Ectodermal cell (in vitro differentiated cells): ENCODE data around the gene DAZAP2.

Source experiments
- H3K27ac ChIP-seq: 2 replicates; pipeline ENCODE4 v1.7.0; 2013; ENCODE audit warnings: mild to moderate bottlenecking, low read depth, low read length; ENCODE audit not compliant: insufficient read depth, poor library complexity, severe bottlenecking
- H3K27me3 ChIP-seq: 2 replicates; pipeline ENCODE4 v1.7.0; 2013; ENCODE audit warnings: mild to moderate bottlenecking, low read length; ENCODE audit not compliant: insufficient read depth, control insufficient read depth, poor library complexity, severe bottlenecking
- H3K36me3 ChIP-seq: one replicate; pipeline ENCODE4 v1.7.0; 2013; ENCODE audit warnings: low read length; ENCODE audit not compliant: control insufficient read depth, insufficient read depth
- H3K4me1 ChIP-seq: one replicate; pipeline ENCODE4 v1.7.0; 2013; ENCODE audit warnings: low read length; ENCODE audit not compliant: control insufficient read depth, insufficient read depth
- H3K4me3 ChIP-seq: 2 replicates; pipeline ENCODE4 v1.7.0; 2013; ENCODE audit warnings: low read depth, low read length, control low read depth; ENCODE audit not compliant: insufficient read depth
- H3K9me3 ChIP-seq: 2 replicates; pipeline ENCODE4 v1.7.0; 2013; ENCODE audit warnings: mild to moderate bottlenecking, low read length, moderate library complexity; ENCODE audit not compliant: control insufficient read depth
- WGBS, 2 experiments: methylation state at CpG; one replicate each; pipeline ENCODE4 v1.1.7; 2013; ENCODE audit warnings: missing lambda C conversion rate in 2 of 2; 5-methylcytosine and 5-hydroxymethylcytosine counted together

DAZAP2 gene

DNA sequence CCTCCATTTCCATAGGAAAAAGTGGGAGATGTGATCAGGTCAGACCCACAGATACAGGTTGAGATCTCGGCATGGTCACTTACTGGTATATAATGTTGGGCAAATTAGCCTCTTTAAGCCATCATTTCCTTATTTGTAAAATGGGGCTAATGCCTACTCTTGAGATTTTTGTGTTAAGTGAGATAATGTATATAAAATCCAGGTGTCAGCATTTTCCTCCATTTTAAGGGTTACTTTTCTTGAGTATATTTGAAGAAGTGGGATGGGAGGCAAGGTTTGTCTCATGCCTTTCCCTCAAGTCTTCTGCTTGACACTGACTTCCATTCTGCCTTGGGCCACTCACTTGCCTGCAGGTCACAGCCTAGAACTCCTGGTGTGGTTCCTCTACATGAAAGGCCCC lies 10.7 kb upstream of the DAZAP2 start:
- Histone ChIP-seq H3K27me3 (no peaks in the 10 kb centered on the region), H3K27ac (no peak overlapping the region), H3K9me3 (no peaks in the 10 kb centered on the region), H3K4me1 (no peaks in the 10 kb centered on the region), H3K36me3 (no peaks in the 10 kb centered on the region), H3K4me3 (no peak overlapping the region)
- WGBS, 2 experiments, result 94 to 100% methylated on average over 1 of the region's 1 CpG

- no peaks in the 10 kb centered on the region for H3K4me1 ChIP-seq
- H3K4me3 ChIP-seq, result no peak overlapping the region
- H3K36me3 ChIP-seq, result no peaks in the 10 kb centered on the region
- H3K27ac ChIP-seq, result no peak overlapping the region
- no peaks in the 10 kb centered on the region for H3K27me3 ChIP-seq
- WGBS, 2 experiments, result 95 to 96% methylated on average over 7 of the region's 7 CpGs
- no peaks in the 10 kb centered on the region for H3K9me3 ChIP-seq
These were observed 9.4 kb upstream of the DAZAP2 start for GRCh38 chr12:51229116-51229809.

DNA sequence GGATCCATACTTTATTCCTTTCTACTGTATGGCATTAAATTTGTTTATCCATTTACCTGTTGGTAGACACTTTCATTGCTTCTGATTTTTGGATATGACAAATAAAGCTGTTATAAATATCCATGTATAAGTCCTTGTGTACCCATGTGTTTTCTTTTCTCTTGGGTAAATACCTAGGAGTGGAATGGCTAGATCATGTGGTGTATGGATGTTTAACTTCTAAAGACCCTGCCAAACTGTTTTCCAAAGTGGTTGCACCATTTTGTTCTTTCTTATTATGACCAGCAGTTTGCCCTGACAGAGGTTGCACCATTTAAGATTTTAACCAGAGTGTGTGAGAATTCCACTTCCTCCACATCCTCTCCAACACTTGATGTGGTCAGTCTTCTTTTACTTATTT lies 6.0 kb upstream of the DAZAP2 start:
- Histone ChIP-seq H3K4me3 (no peak overlapping the region), H3K4me1 (no peaks in the 10 kb centered on the region), H3K27ac (no peak overlapping the region), H3K27me3 (no peaks in the 10 kb centered on the region), H3K36me3 (no peaks in the 10 kb centered on the region), H3K9me3 (no peaks in the 10 kb centered on the region)

- Histone ChIP-seq H3K4me3 (no peak overlapping the region), H3K4me1 (no peaks in the 10 kb centered on the region), H3K27me3 (no peaks in the 10 kb centered on the region), H3K27ac (no peak overlapping the region), H3K36me3 (no peaks in the 10 kb centered on the region), H3K9me3 (no peaks in the 10 kb centered on the region)
- 93 to 99% methylated on average over 5 of the region's 5 CpGs for WGBS, 2 experiments
These were observed 4.1 kb upstream of the DAZAP2 start for GRCh38 chr12:51234530-51234929.

- Histone ChIP-seq H3K27me3 (no peaks in the 10 kb centered on the region), H3K27ac (peak overlapping the region; percentile 31), H3K4me1 (peaks cover 4% of the 10 kb centered on the region), H3K36me3 (peaks cover 27% of the 10 kb centered on the region), H3K4me3 (peak overlapping the region; percentile 100), H3K9me3 (no peaks in the 10 kb centered on the region)
- 56 to 58% methylated on average over 10 of the region's 10 CpGs for WGBS, 2 experiments
These were observed 553 bp upstream of the DAZAP2 start for GRCh38 chr12:51238037-51238509.

DNA sequence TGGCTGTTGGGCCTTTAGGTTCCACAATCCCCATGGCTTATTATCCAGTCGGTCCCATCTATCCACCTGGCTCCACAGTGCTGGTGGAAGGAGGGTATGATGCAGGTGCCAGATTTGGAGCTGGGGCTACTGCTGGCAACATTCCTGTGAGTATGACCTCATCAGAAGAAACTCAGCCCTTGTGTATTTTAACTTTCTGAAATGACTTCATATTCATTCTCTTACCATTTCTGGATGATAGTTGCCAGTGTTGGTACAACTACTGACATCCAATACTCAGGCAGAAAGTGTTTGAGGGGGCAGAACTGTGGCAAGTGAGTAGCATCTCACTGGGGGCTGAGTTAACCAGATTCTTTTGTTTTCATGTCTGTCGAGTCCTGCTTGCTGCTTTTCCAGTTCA lies 2.3 kb downstream of the DAZAP2 start:
- H3K4me3 ChIP-seq, result no peak overlapping the region
- peaks cover 4% of the 10 kb centered on the region for H3K4me1 ChIP-seq
- WGBS, 2 experiments, result 81 to 97% methylated on average over 2 of the region's 2 CpGs
- H3K27ac ChIP-seq, result no peak overlapping the region
- H3K36me3 ChIP-seq, result peaks cover 27% of the 10 kb centered on the region
- no peaks in the 10 kb centered on the region for H3K9me3 ChIP-seq
- no peaks in the 10 kb centered on the region for H3K27me3 ChIP-seq

DNA sequence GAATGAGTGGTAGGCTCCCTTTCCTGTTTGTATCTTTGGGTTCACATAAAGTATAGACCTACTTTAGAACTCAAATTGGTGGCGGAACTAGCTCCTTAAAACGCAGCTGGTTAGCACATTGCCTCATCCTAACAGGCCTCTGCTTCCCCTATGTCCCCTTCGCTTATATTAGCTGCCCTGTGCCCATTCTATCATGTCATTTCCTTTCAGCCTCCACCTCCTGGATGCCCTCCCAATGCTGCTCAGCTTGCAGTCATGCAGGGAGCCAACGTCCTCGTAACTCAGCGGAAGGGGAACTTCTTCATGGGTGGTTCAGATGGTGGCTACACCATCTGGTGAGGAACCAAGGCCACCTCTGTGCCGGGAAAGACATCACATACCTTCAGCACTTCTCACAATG lies 3.5 kb downstream of the DAZAP2 start:
- H3K4me1 ChIP-seq, result peaks cover 5% of the 10 kb centered on the region
- no peak overlapping the region for H3K27ac ChIP-seq
- no peak overlapping the region for H3K4me3 ChIP-seq
- no peaks in the 10 kb centered on the region for H3K27me3 ChIP-seq
- whole genome bisulfite sequencing, 2 experiments, result 90 to 97% methylated on average over 6 of the region's 7 CpGs
- no peaks in the 10 kb centered on the region for H3K9me3 ChIP-seq
- H3K36me3 ChIP-seq, result peaks cover 27% of the 10 kb centered on the region

DNA sequence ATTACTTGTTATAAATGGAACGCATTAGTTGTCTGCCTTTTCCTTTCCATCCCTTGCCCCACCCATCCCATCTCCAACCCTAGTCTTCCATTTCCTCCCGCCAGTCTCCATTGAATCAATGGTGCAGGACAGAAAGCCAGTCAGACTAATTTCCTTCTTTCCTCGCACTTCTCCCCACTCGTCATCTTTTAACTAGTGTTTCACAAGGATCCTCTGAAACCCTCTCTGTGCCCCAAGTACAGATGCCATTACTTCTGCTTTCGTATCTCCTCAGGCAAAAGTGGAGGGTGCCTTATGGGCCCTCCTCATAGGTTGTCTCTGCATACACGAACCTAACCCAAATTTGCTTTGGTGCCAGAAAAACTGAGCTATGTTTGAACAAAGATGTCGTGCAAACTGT lies 4.2 kb downstream of the DAZAP2 start:
- no peaks in the 10 kb centered on the region for H3K9me3 ChIP-seq
- peaks cover 27% of the 10 kb centered on the region for H3K36me3 ChIP-seq
- 94 to 96% methylated on average over 7 of the region's 7 CpGs for WGBS, 2 experiments

DNA sequence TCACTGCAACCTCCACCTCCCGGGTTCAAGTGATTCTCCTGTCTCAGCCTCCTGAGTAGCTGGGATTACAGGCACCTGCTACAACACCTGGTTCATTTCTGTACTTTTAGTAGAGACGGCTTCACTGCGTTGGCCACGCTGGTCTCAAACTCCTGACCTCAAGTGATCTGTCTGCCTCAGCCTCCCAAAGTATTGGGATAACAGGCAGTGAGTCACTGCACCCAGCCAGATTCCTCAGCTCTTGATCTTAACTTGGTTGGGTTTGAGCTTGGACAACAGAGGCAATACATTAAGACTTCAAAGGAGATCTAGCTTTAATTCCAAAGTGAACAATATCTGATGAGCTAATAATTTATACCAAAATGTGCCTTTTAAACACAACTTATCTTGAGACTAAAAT lies 5.6 kb downstream of the DAZAP2 start:
- peaks cover 27% of the 10 kb centered on the region for H3K36me3 ChIP-seq

More for the DNA sequence above, 4.2 kb downstream of the DAZAP2 start:
- no peak overlapping the region for H3K27ac ChIP-seq
- peaks cover 12% of the 10 kb centered on the region for H3K4me1 ChIP-seq
- H3K27me3 ChIP-seq, result no peaks in the 10 kb centered on the region
- no peak overlapping the region for H3K4me3 ChIP-seq

GRCh38 chr12:51245476-51246253 lies 7.0 kb downstream of the DAZAP2 start:
- H3K4me1 ChIP-seq, result peaks cover 8% of the 10 kb centered on the region
- no peak overlapping the region for H3K4me3 ChIP-seq
- H3K9me3 ChIP-seq, result no peaks in the 10 kb centered on the region
- H3K36me3 ChIP-seq, result peaks cover 21% of the 10 kb centered on the region
- H3K27me3 ChIP-seq, result no peaks in the 10 kb centered on the region
- 94 to 96% methylated on average over 11 of the region's 11 CpGs for WGBS, 2 experiments
- no peak overlapping the region for H3K27ac ChIP-seq

More for the DNA sequence above, 5.6 kb downstream of the DAZAP2 start:
- Histone ChIP-seq H3K27ac (no peak overlapping the region), H3K27me3 (no peaks in the 10 kb centered on the region), H3K4me3 (no peak overlapping the region), H3K9me3 (no peaks in the 10 kb centered on the region), H3K4me1 (peaks cover 12% of the 10 kb centered on the region)
- WGBS, 2 experiments, result 82 to 85% methylated on average over 4 of the region's 4 CpGs
